Right hindlimb (tissue), 1 donor: ENCODE measurements around the gene PLEKHF1.

Source experiments
- DNase-seq: peaks from one replicate; pipeline ENCODE4 v3.0.0-alpha.2; 2018

PLEKHF1 gene

GRCh38 chr19:29679598-29680210 is 14.4 kb downstream of the PLEKHF1 start:
- DNase-seq: no peak

GRCh38 chr19:29680447-29680846 is 15.2 kb downstream of the PLEKHF1 start:
- DNase-seq: peak; percentile 55

- no peak for DNase-seq
Measured at GRCh38 chr19:29680937-29681336, 15.7 kb downstream of the PLEKHF1 start.

GRCh38 chr19:29681422-29682235 is 16.4 kb downstream of the PLEKHF1 start:
- DNase-seq: peak; percentile 79

- DNase-seq: no peak
Measured at GRCh38 chr19:29682236-29682895, 17.1 kb downstream of the PLEKHF1 start.

GRCh38 chr19:29683009-29683408 is 17.7 kb downstream of the PLEKHF1 start:
- DNase-seq: no peak

GRCh38 chr19:29685326-29685725 is 20.1 kb downstream of the PLEKHF1 start:
- DNase-seq: no peak

GRCh38 chr19:29686285-29686805 is 21.1 kb downstream of the PLEKHF1 start:
- DNase-seq: no peak

GRCh38 chr19:29687244-29687896 is 22.1 kb downstream of the PLEKHF1 start:
- DNase-seq: peak; percentile 56

GRCh38 chr19:29687897-29688728 is 22.9 kb downstream of the PLEKHF1 start:
- DNase-seq: no peak

- no peak for DNase-seq
Measured at GRCh38 chr19:29690842-29691241, 25.6 kb downstream of the PLEKHF1 start.

- DNase-seq: no peak
Measured at GRCh38 chr19:29694161-29694560, 28.9 kb downstream of the PLEKHF1 start.

- DNase-seq: peak; percentile 66
Measured at GRCh38 chr19:29694669-29695627, 29.7 kb downstream of the PLEKHF1 start.

- no peak for DNase-seq
Measured at GRCh38 chr19:29695765-29696564, 30.7 kb downstream of the PLEKHF1 start.

GRCh38 chr19:29696565-29696846 is 31.2 kb downstream of the PLEKHF1 start:
- no peak for DNase-seq

- DNase-seq: no peak
Measured at GRCh38 chr19:29697523-29698261, 32.4 kb downstream of the PLEKHF1 start.

GRCh38 chr19:29699861-29700260 is 34.6 kb downstream of the PLEKHF1 start:
- no peak for DNase-seq

- DNase-seq: no peak
Measured at GRCh38 chr19:29700498-29700897, 35.2 kb downstream of the PLEKHF1 start.

GRCh38 chr19:29702161-29702962 is 37.1 kb downstream of the PLEKHF1 start:
- peak; percentile 4 for DNase-seq
